Measurements from ENCODE around the gene MEIS1.

The MEIS1 gene

GRCh38 chr2:66528974-66529724 is 94.2 kb downstream of the MEIS1 start:
- H3K4me3 ChIP-seq (replicated peaks; ENCODE audit: low read depth, low read length), result no peak overlapping the region
- no peaks in the 10 kb centered on the region; the same call in 1 of the 2 replicates for H3K27me3 ChIP-seq (replicated peaks; ENCODE audit: control insufficient read depth, insufficient read depth, low read length)
- no peak for DNase-seq (ENCODE audit: extremely low read depth, insufficient read length)
- no peak for TF ChIP-seq CTCF (IDR thresholded peaks at IDR 0.05; ENCODE audit: insufficient read depth, low read length, poor library complexity, severe bottlenecking)
- no peaks in the 10 kb centered on the region for H3K36me3 ChIP-seq (ENCODE audit: control insufficient read depth, insufficient read depth, low read length)

- H3K27me3 ChIP-seq (replicated peaks; ENCODE audit: control insufficient read depth, insufficient read depth, low read length), result no peaks in the 10 kb centered on the region; the same call in 1 of the 2 replicates
- DNase-seq (ENCODE audit: extremely low read depth, insufficient read length), result no peak
- no peak for TF ChIP-seq CTCF (IDR thresholded peaks at IDR 0.05; ENCODE audit: insufficient read depth, low read length, poor library complexity, severe bottlenecking)
- H3K4me3 ChIP-seq (replicated peaks; ENCODE audit: low read depth, low read length), result no peak overlapping the region
- H3K36me3 ChIP-seq (ENCODE audit: control insufficient read depth, insufficient read depth, low read length), result no peaks in the 10 kb centered on the region
Measured at GRCh38 chr2:66530651-66531050, 95.7 kb downstream of the MEIS1 start.

- DNase-seq (ENCODE audit: extremely low read depth, insufficient read length), result no peak
- no peaks in the 10 kb centered on the region; the same call in 1 of the 2 replicates for H3K27me3 ChIP-seq (replicated peaks; ENCODE audit: control insufficient read depth, insufficient read depth, low read length)
- H3K4me3 ChIP-seq (replicated peaks; ENCODE audit: low read depth, low read length), result no peak overlapping the region
- no peaks in the 10 kb centered on the region for H3K36me3 ChIP-seq (ENCODE audit: control insufficient read depth, insufficient read depth, low read length)
- no peak for TF ChIP-seq CTCF (IDR thresholded peaks at IDR 0.05; ENCODE audit: insufficient read depth, low read length, poor library complexity, severe bottlenecking)
Measured at GRCh38 chr2:66531155-66531554, 96.2 kb downstream of the MEIS1 start.

- H3K4me3 ChIP-seq (replicated peaks; ENCODE audit: low read depth, low read length), result no peak overlapping the region
- H3K27me3 ChIP-seq (replicated peaks; ENCODE audit: control insufficient read depth, insufficient read depth, low read length), result no peaks in the 10 kb centered on the region; the same call in 1 of the 2 replicates
- no peak for DNase-seq (ENCODE audit: extremely low read depth, insufficient read length)
- TF ChIP-seq CTCF (IDR thresholded peaks at IDR 0.05; ENCODE audit: insufficient read depth, low read length, poor library complexity, severe bottlenecking), result no peak
- no peaks in the 10 kb centered on the region for H3K36me3 ChIP-seq (ENCODE audit: control insufficient read depth, insufficient read depth, low read length)
Measured at GRCh38 chr2:66531567-66531966, 96.6 kb downstream of the MEIS1 start.

- DNase-seq (ENCODE audit: extremely low read depth, insufficient read length), result no peak
- no peak for TF ChIP-seq CTCF (IDR thresholded peaks at IDR 0.05; ENCODE audit: insufficient read depth, low read length, poor library complexity, severe bottlenecking)
- H3K36me3 ChIP-seq (ENCODE audit: control insufficient read depth, insufficient read depth, low read length), result no peaks in the 10 kb centered on the region
- H3K4me3 ChIP-seq (replicated peaks; ENCODE audit: low read depth, low read length), result no peak overlapping the region
- H3K27me3 ChIP-seq (replicated peaks; ENCODE audit: control insufficient read depth, insufficient read depth, low read length), result no peaks in the 10 kb centered on the region; the same call in 1 of the 2 replicates
Measured at GRCh38 chr2:66532972-66533868, 98.3 kb downstream of the MEIS1 start.

All from GM06990 (cell line).